GM21528 (cell line): Measurements from ENCODE around the gene TIMP4.

Experiments
- ATAC-seq: cut with Tn5 transposase; IDR thresholded peaks from one replicate; pipeline ENCODE4 v1.9.1; 2021; ENCODE audit warnings: mild to moderate bottlenecking, moderate library complexity; ENCODE audit not compliant: unreplicated experiment, low FRiP score

Gene TIMP4

GRCh38 chr3:12149029-12149428 is 9.7 kb downstream of the TIMP4 start:
- ATAC-seq: no peak

GRCh38 chr3:12148183-12148940 is 10.3 kb downstream of the TIMP4 start:
- ATAC-seq: no peak

GRCh38 chr3:12147049-12147780 is 11.5 kb downstream of the TIMP4 start:
- ATAC-seq: no peak

- no peak for ATAC-seq
Measured at GRCh38 chr3:12143949-12144504, 14.7 kb downstream of the TIMP4 start.

- ATAC-seq: no peak
Measured at GRCh38 chr3:12142476-12142875, 16.2 kb downstream of the TIMP4 start.

GRCh38 chr3:12141350-12141749 is 17.4 kb downstream of the TIMP4 start:
- ATAC-seq: no peak

- ATAC-seq: no peak
Measured at GRCh38 chr3:12139111-12139511, 19.6 kb downstream of the TIMP4 start.

GRCh38 chr3:12138044-12138443 is 20.7 kb downstream of the TIMP4 start:
- no peak for ATAC-seq

- ATAC-seq: no peak
Measured at GRCh38 chr3:12136371-12136770, 22.3 kb downstream of the TIMP4 start.

GRCh38 chr3:12135029-12135657 is 23.6 kb downstream of the TIMP4 start:
- ATAC-seq: no peak

GRCh38 chr3:12132881-12133280 is 25.8 kb downstream of the TIMP4 start:
- no peak for ATAC-seq

- no peak for ATAC-seq
Measured at GRCh38 chr3:12131351-12132090, 27.2 kb downstream of the TIMP4 start.

- no peak for ATAC-seq
Measured at GRCh38 chr3:12127391-12127790, 31.3 kb downstream of the TIMP4 start.

- ATAC-seq: no peak
Measured at GRCh38 chr3:12125772-12126171, 32.9 kb downstream of the TIMP4 start.

- ATAC-seq: no peak
Measured at GRCh38 chr3:12121466-12121865, 37.2 kb downstream of the TIMP4 start.

- no peak for ATAC-seq
Measured at GRCh38 chr3:12120374-12121140, 38.2 kb downstream of the TIMP4 start.

- ATAC-seq: no peak
Measured at GRCh38 chr3:12117473-12117872, 41.2 kb downstream of the TIMP4 start.

GRCh38 chr3:12116870-12117269 is 41.8 kb downstream of the TIMP4 start:
- no peak for ATAC-seq

GRCh38 chr3:12115849-12116248 is 42.9 kb downstream of the TIMP4 start:
- no peak for ATAC-seq

GRCh38 chr3:12115104-12115503 is 43.6 kb downstream of the TIMP4 start:
- no peak for ATAC-seq
